HG02938 (cell line): Measurements from ENCODE around the gene STUB1.

Experiments
- ATAC-seq: cut with Tn5 transposase; IDR thresholded peaks from one replicate; pipeline ENCODE4 v1.9.1; 2021; ENCODE audit warnings: mild to moderate bottlenecking, moderate library complexity; ENCODE audit not compliant: unreplicated experiment

The STUB1 gene

GRCh38 chr16:679814-680624 lies at the start of gene STUB1:
TSS of gene STUB1 (plus strand) at chr16:680410. CDS start at chr16:680526, 116 bp downstream.
- no peak for ATAC-seq

DNA sequence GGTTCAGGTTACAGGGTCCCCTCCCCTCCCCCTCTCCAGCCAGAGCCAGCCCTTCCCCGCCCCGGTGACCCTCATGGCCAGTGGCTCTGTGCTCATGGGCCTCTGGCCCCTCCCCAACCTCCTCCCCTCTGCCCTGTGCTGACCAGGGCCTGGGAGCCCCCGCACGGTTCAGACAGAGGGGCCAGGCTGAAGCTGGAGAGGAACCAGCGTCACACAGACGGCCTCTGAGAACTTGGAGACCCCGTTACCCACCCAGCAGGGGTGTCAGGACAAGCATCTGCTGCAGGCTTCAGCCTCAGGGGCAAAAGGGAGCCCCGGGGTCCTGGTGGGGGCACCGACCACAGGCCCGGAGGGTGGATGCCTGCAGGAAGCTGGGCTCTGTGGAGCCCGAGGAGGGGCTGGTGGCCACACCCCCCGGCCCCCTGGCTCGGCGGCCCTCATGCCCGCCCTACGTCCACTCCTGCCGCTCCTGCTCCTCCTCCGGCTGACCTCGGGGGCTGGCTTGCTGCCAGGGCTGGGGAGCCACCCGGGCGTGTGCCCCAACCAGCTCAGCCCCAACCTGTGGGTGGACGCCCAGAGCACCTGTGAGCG lies 49.3 kb upstream of the STUB1 start, which contains the start of gene WFIKKN1:
TSS of gene WFIKKN1 (plus strand) at position 171 of the 591 bp plus-strand sequence. CDS start at position 440, 269 bp downstream.
- no peak for ATAC-seq

- ATAC-seq: no peak
Observed at GRCh38 chr16:631808-632358, 48.3 kb upstream of the STUB1 start.

DNA sequence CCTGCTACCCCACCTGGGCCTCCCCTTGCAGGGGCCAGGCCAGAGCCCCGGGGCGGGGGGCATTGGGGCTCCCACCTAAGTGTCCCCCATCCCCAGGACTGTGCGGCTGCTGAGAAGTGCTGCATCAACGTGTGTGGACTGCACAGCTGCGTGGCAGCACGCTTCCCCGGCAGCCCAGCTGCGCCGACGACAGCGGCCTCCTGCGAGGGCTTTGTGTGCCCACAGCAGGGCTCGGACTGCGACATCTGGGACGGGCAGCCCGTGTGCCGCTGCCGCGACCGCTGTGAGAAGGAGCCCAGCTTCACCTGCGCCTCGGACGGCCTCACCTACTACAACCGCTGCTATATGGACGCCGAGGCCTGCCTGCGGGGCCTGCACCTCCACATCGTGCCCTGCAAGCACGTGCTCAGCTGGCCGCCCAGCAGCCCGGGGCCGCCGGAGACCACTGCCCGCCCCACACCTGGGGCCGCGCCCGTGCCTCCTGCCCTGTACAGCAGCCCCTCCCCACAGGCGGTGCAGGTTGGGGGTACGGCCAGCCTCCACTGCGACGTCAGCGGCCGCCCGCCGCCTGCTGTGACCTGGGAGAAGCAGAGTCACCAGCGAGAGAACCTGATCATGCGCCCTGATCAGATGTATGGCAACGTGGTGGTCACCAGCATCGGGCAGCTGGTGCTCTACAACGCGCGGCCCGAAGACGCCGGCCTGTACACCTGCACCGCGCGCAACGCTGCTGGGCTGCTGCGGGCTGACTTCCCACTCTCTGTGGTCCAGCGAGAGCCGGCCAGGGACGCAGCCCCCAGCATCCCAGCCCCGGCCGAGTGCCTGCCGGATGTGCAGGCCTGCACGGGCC lies 47.5 kb upstream of the STUB1 start:
- ATAC-seq: no peak

- ATAC-seq: no peak
Observed at GRCh38 chr16:633336-634050, 46.7 kb upstream of the STUB1 start.

- ATAC-seq: no peak
Observed at GRCh38 chr16:634051-634670, 46.0 kb upstream of the STUB1 start.

DNA sequence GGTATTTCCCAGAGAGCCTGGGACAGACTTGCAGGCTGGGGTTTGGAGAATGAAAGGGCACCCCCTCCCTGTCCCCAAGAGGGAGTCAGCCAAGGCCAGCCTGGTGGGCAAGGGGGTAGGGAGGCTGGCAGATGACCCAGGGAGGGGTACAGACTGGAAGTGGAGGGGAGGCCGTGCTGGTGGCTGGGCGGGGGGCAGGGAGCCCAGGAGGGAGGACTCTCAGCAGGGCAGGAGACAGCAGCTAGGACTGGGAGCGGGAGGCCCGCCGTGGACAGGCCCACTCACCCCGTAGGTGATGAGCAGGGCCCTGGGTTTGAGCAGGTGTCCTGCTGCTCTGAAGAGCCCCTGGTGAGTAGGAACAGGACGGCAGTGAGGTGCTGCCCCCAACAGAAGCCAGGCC lies 45.2 kb upstream of the STUB1 start:
- ATAC-seq: no peak

- no peak for ATAC-seq
Observed at GRCh38 chr16:635573-636205, 44.5 kb upstream of the STUB1 start.

DNA sequence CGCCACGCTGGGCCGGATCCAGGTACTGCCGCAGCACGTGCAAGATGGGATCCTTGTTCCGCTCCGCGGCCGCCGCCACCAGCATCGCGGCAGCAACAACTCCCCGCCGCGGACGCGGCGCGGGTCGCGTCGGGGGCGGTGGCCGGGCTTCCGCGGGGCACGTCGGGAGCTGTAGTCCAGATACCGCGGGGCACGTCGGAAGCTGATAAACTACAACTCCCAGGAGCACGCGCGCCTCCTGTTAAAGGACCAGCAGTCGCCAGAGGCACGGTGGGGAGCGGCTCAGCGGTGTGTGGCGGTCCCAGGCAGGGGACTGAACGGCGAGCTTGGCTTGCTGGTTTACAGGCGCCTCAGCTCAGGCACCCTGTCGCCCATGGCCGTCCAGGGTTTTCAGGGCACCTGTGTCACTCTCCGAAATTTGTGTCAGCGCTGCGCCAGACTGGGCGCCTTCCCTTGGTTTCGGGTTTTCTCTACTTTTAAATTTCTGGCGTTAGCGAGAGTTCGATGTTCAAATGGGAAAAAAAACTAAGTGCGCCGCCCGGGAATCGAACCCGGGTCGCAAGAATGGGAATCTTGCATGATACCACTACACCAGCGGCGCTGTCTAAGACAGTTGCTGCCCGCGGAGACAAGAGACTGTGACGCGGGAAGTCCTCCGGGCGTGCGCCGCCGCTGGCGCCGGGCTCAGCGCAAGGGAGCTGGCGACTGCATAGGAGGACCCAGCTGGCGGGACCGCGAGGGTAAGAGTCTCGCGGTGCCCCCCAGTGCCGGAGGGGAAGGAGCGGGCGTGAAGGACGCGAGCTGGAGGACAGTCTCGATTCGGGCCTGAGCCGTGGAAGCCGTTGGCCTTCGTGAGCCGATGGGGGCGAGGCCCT lies 43.8 kb upstream of the STUB1 start, which contains the start of gene METTL26:
TSS of gene METTL26 (minus strand) at position 100 of the 875 bp plus-strand sequence. CDS start at position 85, 15 bp downstream.
- peak; percentile 69 for ATAC-seq

GRCh38 chr16:637081-638018 lies 42.9 kb upstream of the STUB1 start:
- ATAC-seq: no peak

GRCh38 chr16:638034-638543 lies 42.1 kb upstream of the STUB1 start:
- no peak for ATAC-seq

GRCh38 chr16:638836-639235 lies 41.4 kb upstream of the STUB1 start:
- ATAC-seq: no peak

- ATAC-seq: no peak
Observed at GRCh38 chr16:640614-641013, 39.6 kb upstream of the STUB1 start.

GRCh38 chr16:641326-642188 lies 38.7 kb upstream of the STUB1 start, which contains the start of gene MCRIP2:
TSS of gene MCRIP2 (plus strand) at chr16:641828. CDS start at chr16:641992, 164 bp downstream.
- ATAC-seq: no peak

- ATAC-seq: no peak
Observed at GRCh38 chr16:642189-643049, 37.8 kb upstream of the STUB1 start.
